HepG2 (cell line): ENCODE measurements around the gene HEXD. TPM values are rescaled to one million over a fixed set of nuclear protein-coding genes. Genes with fewer than 3 reads are reported as not detected.

Experiments
- ATAC-seq: fragments of 200-7000 bp; cut with Tn5 transposase; 3 replicates; pipeline ENCODE4 v1.9.1; 2020; ENCODE audit warnings: mild to moderate bottlenecking, moderate library complexity
- BruUV-seq: library from RNA; stranded (reverse); fragments of 400-500 nt; replicated peaks from 2 replicates; lab custom pipeline; 2021; lab: Mats Ljungman, UMichigan
- CTCF ChIA-PET: fragments of 300-600 bp; formaldehyde crosslinking; extraction: SDS; loops from one replicate; lab custom pipeline; 2021; ENCODE audit warnings: low total read pairs, inconsistent platforms, low intra/inter-chr PET ratio; lab: Yijun Ruan, JAX
- POLR2A ChIA-PET: fragments of 350-600 bp; sonication (Branson Sonifier 250); formaldehyde crosslinking; loops from one replicate; lab custom pipeline; 2020; ENCODE audit warnings: antibody characterized with exemption, inconsistent platforms; lab: Yijun Ruan, JAX
- DNase-seq: peaks from one replicate; pipeline ENCODE4 v3.0.0-alpha.2; 2015; ENCODE audit warnings: low spot score
- FAIRE-seq: peaks from 3 replicates; lab custom pipeline; 2011; peaks lifted over from hg19 to GRCh38; lab: Jason Lieb, UNC
- H2AFZ ChIP-seq: one replicate; pipeline ENCODE4 v1.6.1; 2011; ENCODE audit warnings: low read length, inconsistent platforms
- H3K27ac ChIP-seq: fragments of 300-600 bp; 3 replicates; pipeline ENCODE4 v1.8.0; 2011; ENCODE audit warnings: mixed run types, mild to moderate bottlenecking, mixed read lengths, low read length, inconsistent platforms; ENCODE audit not compliant: insufficient read depth; ENCODE audit errors: extremely low read length
- H3K27me3 ChIP-seq, 2 experiments: fragments of 200-600 bp in 1 of 2; 2 replicates in 1 of 2; 3 replicates in 1 of 2; pipeline versions ENCODE4 v1.6.0 to v1.8.0; 2011; ENCODE audit warnings: low read length in 2 of 2, mild to moderate bottlenecking in 2 of 2, moderate library complexity in 2 of 2, inconsistent platforms in 1 of 2; ENCODE audit not compliant: insufficient read depth in 2 of 2, control insufficient read depth in 1 of 2
- H3K36me3 ChIP-seq, 2 experiments: fragments of 200-600 bp in 1 of 2; replicated peaks in 1 of 2; 2 replicates in 1 of 2; 3 replicates in 1 of 2; pipeline versions ENCODE4 v1.5.1 to v1.8.0; 2011; ENCODE audit warnings: low read length in 2 of 2, inconsistent platforms in 1 of 2; ENCODE audit not compliant: insufficient read depth in 2 of 2, control insufficient read depth in 1 of 2
- H3K4me1 ChIP-seq: 2 replicates; pipeline ENCODE4 v1.5.1; 2012; ENCODE audit warnings: low read length, inconsistent platforms; ENCODE audit not compliant: insufficient read depth
- H3K4me2 ChIP-seq: 2 replicates; pipeline ENCODE4 v1.6.0; 2011; ENCODE audit warnings: low read depth, low read length, inconsistent platforms
- H3K4me3 ChIP-seq, 3 experiments: fragments of 200-600 bp in 1 of 3; sonication (generic), shearing (Covaris generic) in 1 of 3; replicated peaks in 1 of 3; 2 replicates each; pipeline ENCODE4 v1.5.1; 2011 to 2016; ENCODE audit warnings: low read length in 3 of 3, inconsistent platforms in 2 of 3, low read depth in 2 of 3, mild to moderate bottlenecking in 2 of 3, control low read depth in 1 of 3, mixed read lengths in 1 of 3; ENCODE audit not compliant: insufficient read depth in 1 of 3
- H3K79me2 ChIP-seq: one replicate; pipeline ENCODE4 v1.6.1; 2011; ENCODE audit warnings: low read length, inconsistent platforms; ENCODE audit not compliant: insufficient read depth
- H3K9ac ChIP-seq: 2 replicates; pipeline ENCODE4 v1.6.0; 2011; ENCODE audit warnings: mild to moderate bottlenecking, low read depth, low read length, inconsistent platforms; ENCODE audit not compliant: insufficient read depth
- H3K9me3 ChIP-seq: 2 replicates; pipeline ENCODE4 v1.5.1; 2012; ENCODE audit warnings: mild to moderate bottlenecking, low read length
- H4K20me1 ChIP-seq: 2 replicates; pipeline ENCODE4 v1.6.0; 2011; ENCODE audit warnings: inconsistent platforms, mild to moderate bottlenecking, low read length, moderate library complexity; ENCODE audit not compliant: insufficient read depth
- ATF5 ChIP-seq: sonication (generic); formaldehyde crosslinking; IDR thresholded peaks from 2 replicates; pipeline ENCODE4 v1.4.0; 2020; ENCODE audit warnings: mild to moderate bottlenecking, low read depth, missing genetic modification reagents
- JARID2 ChIP-seq: sonication (generic); formaldehyde crosslinking; IDR thresholded peaks from 2 replicates; pipeline ENCODE4 v1.8.1; 2023; ENCODE audit warnings: missing genetic modification reagents, inconsistent platforms; ENCODE audit not compliant: insufficient replicate concordance
- RNF2 ChIP-seq: fragments of 450-650 bp; conservative IDR thresholded peaks from 2 replicates; pipeline ENCODE4 v1.6.1; 2016; ENCODE audit warnings: low read depth
- ZNF562 ChIP-seq: sonication (generic); formaldehyde crosslinking; IDR thresholded peaks from 2 replicates; pipeline ENCODE4 v1.8.0; 2022; ENCODE audit warnings: missing genetic modification reagents, borderline replicate concordance
- ZNF589 ChIP-seq: sonication (generic); formaldehyde crosslinking; conservative IDR thresholded peaks from 2 replicates; pipeline ENCODE4 v1.8.0; 2022; ENCODE audit warnings: mild to moderate bottlenecking, moderate library complexity, missing genetic modification reagents
- ZNF646 ChIP-seq: sonication (generic); formaldehyde crosslinking; IDR thresholded peaks from 2 replicates; pipeline ENCODE4 v1.9.0; 2021; ENCODE audit warnings: mild to moderate bottlenecking, missing genetic modification reagents
- ZNF687 ChIP-seq: sonication (generic); formaldehyde crosslinking; IDR thresholded peaks from 2 replicates; pipeline ENCODE4 v1.5.1; 2020; ENCODE audit warnings: mild to moderate bottlenecking, missing genetic modification reagents, moderate library complexity
- ZNF761 ChIP-seq: sonication (generic); formaldehyde crosslinking; conservative IDR thresholded peaks from 2 replicates; pipeline ENCODE4 v1.4.0; 2020; ENCODE audit warnings: mild to moderate bottlenecking, missing genetic modification reagents
- ZNF792 ChIP-seq: IDR thresholded peaks from 2 replicates; pipeline ENCODE4 v1.6.1; 2016
- ZUFSP ChIP-seq: sonication (generic); formaldehyde crosslinking; IDR thresholded peaks from 2 replicates; pipeline ENCODE4 v1.9.0; 2021; ENCODE audit warnings: missing genetic modification reagents, mild to moderate bottlenecking, borderline replicate concordance
- WGBS: methylation state at CpG from one replicate; pipeline ENCODE4 v1.1.6; 2017; ENCODE audit warnings: low lambda C conversion rate; 5-methylcytosine and 5-hydroxymethylcytosine counted together
- in situ Hi-C: cut with HindIII; loops from 2 replicates; pipeline ENCODE4 v1.10.0; 2017; ENCODE audit warnings: low pct_unique_long_range_greater_than_20kb; ENCODE audit not compliant: extremely low pct_ligation_motif_present
- intact Hi-C: fragments of 100-400 bp; cut with micrococcal nuclease; formaldehyde crosslinking; loops from one replicate; pipeline ENCODE4 v1.10.0; 2022; ENCODE audit not compliant: unreplicated experiment
- polyA plus RNA-seq, 8 experiments: library from polyadenylated mRNA; depleted of rRNA in 3 of 8; stranded (reverse) in 7 of 8; unstranded in 1 of 8; fragments of >200 nt; fragmentation: Illumina TruSeq in 4 of 8; extraction: Trizol in 4 of 8; gene quantifications; 2 replicates each; pipeline versions ENCODE4 v1.2.1 to v1.2.3, GENCODE V29; 2011 to 2016; ENCODE audit warnings: low read depth in 4 of 8, missing spikeins in 1 of 8, mixed read lengths in 1 of 8; ENCODE audit not compliant: insufficient read depth in 1 of 8
- total RNA-seq, 5 experiments: library from RNA; depleted of rRNA; stranded (reverse); fragments of >200 nt; fragmentation: Illumina TruSeq; extraction: Trizol; gene quantifications; 2 replicates each; pipeline ENCODE4 v1.2.3, GENCODE V29; 2016; ENCODE audit warnings: low read depth in 1 of 5

HEXD gene
- total and polyA plus RNA-seq, 2 of the 13 experiments (the other 11 are each of a cell fraction or from before 2014, with no cell fraction given), result 22.3 to 41.8 TPM

GRCh38 chr17:82438401-82439193 is 20.4 kb downstream of the HEXD start:
- no peaks in the 10 kb centered on the region for H4K20me1 ChIP-seq
- H3K9ac ChIP-seq, result no peak overlapping the region
- CTCF ChIA-PET, result no interaction called here
- H2AFZ ChIP-seq, result no peak overlapping the region
- no peak overlapping the region for H3K4me3 ChIP-seq
- H3K4me2 ChIP-seq, result no peak overlapping the region
- no peak for DNase-seq
- no peaks in the 10 kb centered on the region for H3K9me3 ChIP-seq
- in situ Hi-C loops (no loop called here), intact Hi-C loops (no loop called here)
- H3K4me1 ChIP-seq, result no peaks in the 10 kb centered on the region
- POLR2A ChIA-PET, result interaction anchor here (0.6 kb wide), 1 partner anchor 83 kb away, joined by 4 read pairs; no protein-coding TSS in a partner anchor
- peaks cover 12 to 18% of the 10 kb centered on the region in 2 experiments for H3K36me3 ChIP-seq
- no peak for ATAC-seq
- FAIRE-seq, result no peak
- H3K79me2 ChIP-seq, result no peaks in the 10 kb centered on the region
- 98% methylated on average over 14 of the region's 26 CpGs for whole genome bisulfite sequencing
- no peak overlapping the region for H3K27ac ChIP-seq
- TSS peak; percentile 37 for BruUV-seq
- H3K27me3 ChIP-seq, result no peaks in the 10 kb centered on the region
- TF ChIP-seq JARID2 (CRISPR knock-in tag), result no peak
- no peak for TF ChIP-seq ZNF589
- no peak for TF ChIP-seq ZUFSP (CRISPR knock-in tag)
- no peak for TF ChIP-seq ZNF562 (CRISPR knock-in tag)
- no peak; the same call in 1 of the 2 replicates for TF ChIP-seq ZNF687 (CRISPR knock-in tag)
- TF ChIP-seq ATF5 (CRISPR knock-in tag), result no peak
- no peak for TF ChIP-seq ZNF646 (CRISPR knock-in tag)
- TF ChIP-seq ZNF792 (CRISPR knock-in tag), result no peak
- no peak for TF ChIP-seq RNF2
- TF ChIP-seq ZNF761 (CRISPR knock-in tag), result no peak
